Prostate gland (tissue), 2 donors: ENCODE measurements around the gene POLR2B.

Experiments used
- POLR2A ChIP-seq: fragments of 450-650 bp; IDR thresholded peaks from one replicate; pipeline ENCODE4 v1.6.1; 2016; ENCODE audit warnings: antibody characterized with exemption, mild to moderate bottlenecking
- POLR2AphosphoS5 ChIP-seq: sonication (generic); formaldehyde crosslinking; IDR thresholded peaks from one replicate; pipeline ENCODE4 v1.6.1; 2017; ENCODE audit warnings: antibody characterized with exemption
- TF ChIP-seq, protein P1 (sequence below), 4 experiments: fragments of 200-600 bp in 2 of 4; fragments of 450-650 bp in 2 of 4; sonication (generic) in 2 of 4; IDR thresholded peaks; 1 replicate in 3 of 4; 2 replicates in 1 of 4; pipeline ENCODE4 v1.5.1; 2016 to 2019; ENCODE audit warnings: antibody characterized with exemption in 4 of 4, mild to moderate bottlenecking in 2 of 4, moderate library complexity in 2 of 4

- TF ChIP-seq, protein P1, sequence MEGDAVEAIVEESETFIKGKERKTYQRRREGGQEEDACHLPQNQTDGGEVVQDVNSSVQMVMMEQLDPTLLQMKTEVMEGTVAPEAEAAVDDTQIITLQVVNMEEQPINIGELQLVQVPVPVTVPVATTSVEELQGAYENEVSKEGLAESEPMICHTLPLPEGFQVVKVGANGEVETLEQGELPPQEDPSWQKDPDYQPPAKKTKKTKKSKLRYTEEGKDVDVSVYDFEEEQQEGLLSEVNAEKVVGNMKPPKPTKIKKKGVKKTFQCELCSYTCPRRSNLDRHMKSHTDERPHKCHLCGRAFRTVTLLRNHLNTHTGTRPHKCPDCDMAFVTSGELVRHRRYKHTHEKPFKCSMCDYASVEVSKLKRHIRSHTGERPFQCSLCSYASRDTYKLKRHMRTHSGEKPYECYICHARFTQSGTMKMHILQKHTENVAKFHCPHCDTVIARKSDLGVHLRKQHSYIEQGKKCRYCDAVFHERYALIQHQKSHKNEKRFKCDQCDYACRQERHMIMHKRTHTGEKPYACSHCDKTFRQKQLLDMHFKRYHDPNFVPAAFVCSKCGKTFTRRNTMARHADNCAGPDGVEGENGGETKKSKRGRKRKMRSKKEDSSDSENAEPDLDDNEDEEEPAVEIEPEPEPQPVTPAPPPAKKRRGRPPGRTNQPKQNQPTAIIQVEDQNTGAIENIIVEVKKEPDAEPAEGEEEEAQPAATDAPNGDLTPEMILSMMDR (IDR thresholded peaks at IDR 0.05): no peak
- no peak for TF ChIP-seq POLR2AphosphoS5
- TF ChIP-seq POLR2A: no peak
Observed at GRCh38 chr4:56931924-56932323, 46.8 kb upstream of the POLR2B start.
